Measurements from ENCODE around the gene RALGAPA1.

The RALGAPA1 gene

DNA sequence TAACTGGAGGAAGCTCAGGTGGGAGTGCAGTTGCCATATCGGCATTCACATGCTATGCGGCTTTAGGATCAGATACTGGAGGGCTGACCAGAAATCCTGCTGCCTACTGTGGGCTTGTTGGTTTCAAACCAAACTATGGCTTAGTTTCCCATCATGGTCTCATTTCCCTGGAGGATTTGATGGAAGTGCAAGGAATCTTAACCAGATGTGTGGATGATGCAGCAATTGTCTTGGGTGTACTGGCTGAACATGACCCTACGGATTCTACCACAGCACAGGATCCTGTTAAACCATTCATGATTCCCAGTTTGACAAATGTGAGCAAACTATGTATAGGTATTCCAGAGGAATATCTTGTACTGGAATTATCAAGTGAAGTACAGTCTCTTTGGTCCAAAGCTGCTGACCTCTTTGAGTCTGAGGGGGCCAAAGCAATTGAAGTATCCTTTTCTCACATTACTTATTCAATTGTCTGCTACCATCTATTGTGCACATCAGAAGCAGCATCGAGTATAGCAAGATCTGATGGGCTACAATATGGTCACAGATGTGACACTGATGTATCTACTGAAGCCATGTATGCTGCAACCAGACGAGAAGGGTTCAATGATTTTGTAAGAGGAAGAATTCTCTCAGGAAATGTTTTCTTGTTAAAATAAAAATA, 42.9 kb downstream of the RALGAPA1 start:
- no peaks in the 10 kb centered on the region for H3K4me1 ChIP-seq (ENCODE audit: control insufficient read depth in 1 of 2, insufficient read depth in 1 of 2, low read depth in 1 of 2, low read length in 1 of 2)
- no peaks in the 10 kb centered on the region for H3K9me3 ChIP-seq
- no peak overlapping the region for H3K4me3 ChIP-seq (ENCODE audit: low read depth in 1 of 2, low read length in 1 of 2)
- H3K27ac ChIP-seq: no peak overlapping the region
- no peaks in the 10 kb centered on the region for H3K27me3 ChIP-seq
- H3K36me3 ChIP-seq: no peaks in the 10 kb centered on the region
- TF ChIP-seq, protein P1, sequence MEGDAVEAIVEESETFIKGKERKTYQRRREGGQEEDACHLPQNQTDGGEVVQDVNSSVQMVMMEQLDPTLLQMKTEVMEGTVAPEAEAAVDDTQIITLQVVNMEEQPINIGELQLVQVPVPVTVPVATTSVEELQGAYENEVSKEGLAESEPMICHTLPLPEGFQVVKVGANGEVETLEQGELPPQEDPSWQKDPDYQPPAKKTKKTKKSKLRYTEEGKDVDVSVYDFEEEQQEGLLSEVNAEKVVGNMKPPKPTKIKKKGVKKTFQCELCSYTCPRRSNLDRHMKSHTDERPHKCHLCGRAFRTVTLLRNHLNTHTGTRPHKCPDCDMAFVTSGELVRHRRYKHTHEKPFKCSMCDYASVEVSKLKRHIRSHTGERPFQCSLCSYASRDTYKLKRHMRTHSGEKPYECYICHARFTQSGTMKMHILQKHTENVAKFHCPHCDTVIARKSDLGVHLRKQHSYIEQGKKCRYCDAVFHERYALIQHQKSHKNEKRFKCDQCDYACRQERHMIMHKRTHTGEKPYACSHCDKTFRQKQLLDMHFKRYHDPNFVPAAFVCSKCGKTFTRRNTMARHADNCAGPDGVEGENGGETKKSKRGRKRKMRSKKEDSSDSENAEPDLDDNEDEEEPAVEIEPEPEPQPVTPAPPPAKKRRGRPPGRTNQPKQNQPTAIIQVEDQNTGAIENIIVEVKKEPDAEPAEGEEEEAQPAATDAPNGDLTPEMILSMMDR (IDR thresholded peaks at IDR 0.05): no peak

DNA sequence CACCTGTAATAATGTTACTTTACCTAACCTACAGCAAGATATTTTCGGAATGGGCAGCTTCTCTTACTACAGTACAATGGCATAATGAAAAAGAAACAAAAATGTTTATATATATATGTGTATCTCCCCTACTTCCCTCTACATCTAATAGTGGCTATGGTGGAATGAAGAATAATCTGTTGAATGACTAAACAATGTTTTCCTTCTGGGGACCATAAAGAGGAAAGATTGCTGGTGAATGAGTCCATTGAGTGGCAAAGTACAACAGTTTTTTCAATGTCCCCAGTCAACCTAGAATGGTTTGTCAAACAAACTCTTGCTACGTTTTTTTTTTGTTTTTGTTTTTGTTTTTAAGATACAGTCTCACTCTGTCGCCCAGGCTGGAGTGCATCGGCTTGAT, 47.2 kb downstream of the RALGAPA1 start:
- H3K9me3 ChIP-seq: no peaks in the 10 kb centered on the region
- H3K27ac ChIP-seq: no peak overlapping the region
- H3K36me3 ChIP-seq: no peaks in the 10 kb centered on the region
- H3K4me3 ChIP-seq (ENCODE audit: low read depth in 1 of 2, low read length in 1 of 2): no peak overlapping the region
- H3K27me3 ChIP-seq: no peaks in the 10 kb centered on the region
- H3K4me1 ChIP-seq (ENCODE audit: control insufficient read depth in 1 of 2, insufficient read depth in 1 of 2, low read depth in 1 of 2, low read length in 1 of 2): no peaks in the 10 kb centered on the region
- TF ChIP-seq, protein P1 (IDR thresholded peaks at IDR 0.05): no peak

DNA sequence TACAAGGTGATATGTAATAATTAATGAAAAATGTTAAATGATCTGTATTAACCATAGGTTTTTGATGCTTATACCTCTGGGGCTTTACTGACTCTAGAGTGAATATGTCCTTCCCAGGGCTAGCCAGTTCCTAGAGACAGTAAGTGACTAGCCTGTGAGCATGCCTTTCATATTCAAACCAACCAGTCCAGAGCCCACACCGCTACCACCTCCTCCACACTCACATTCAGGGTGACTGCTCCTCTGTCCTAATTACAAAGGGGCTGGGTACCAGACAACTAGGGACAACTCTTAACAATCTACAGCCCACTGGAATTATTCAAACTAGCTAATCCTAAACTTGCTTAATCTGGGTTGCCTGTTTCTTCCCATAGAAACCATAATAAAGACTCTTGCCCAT, 49.0 kb downstream of the RALGAPA1 start:
- TF ChIP-seq, protein P1 (IDR thresholded peaks at IDR 0.05): no peak
- Histone ChIP-seq H3K27ac (no peak overlapping the region), H3K4me3 (ENCODE audit: low read depth in 1 of 2, low read length in 1 of 2) (no peak overlapping the region), H3K9me3 (no peaks in the 10 kb centered on the region), H3K27me3 (no peaks in the 10 kb centered on the region), H3K4me1 (ENCODE audit: control insufficient read depth in 1 of 2, insufficient read depth in 1 of 2, low read depth in 1 of 2, low read length in 1 of 2) (no peaks in the 10 kb centered on the region), H3K36me3 (peaks cover 8% of the 10 kb centered on the region)

- H3K36me3 ChIP-seq: peaks cover 8% of the 10 kb centered on the region
- H3K9me3 ChIP-seq: no peaks in the 10 kb centered on the region
- no peaks in the 10 kb centered on the region for H3K4me1 ChIP-seq (ENCODE audit: control insufficient read depth in 1 of 2, insufficient read depth in 1 of 2, low read depth in 1 of 2, low read length in 1 of 2)
- H3K27ac ChIP-seq: no peak overlapping the region
- H3K27me3 ChIP-seq: no peaks in the 10 kb centered on the region
- H3K4me3 ChIP-seq (ENCODE audit: low read depth in 1 of 2, low read length in 1 of 2): no peak overlapping the region
- TF ChIP-seq, protein P1 (IDR thresholded peaks at IDR 0.05): no peak
Observed at GRCh38 chr14:35758523-35759129, 50.5 kb downstream of the RALGAPA1 start.

- no peak overlapping the region for H3K4me3 ChIP-seq (ENCODE audit: low read depth in 1 of 2, low read length in 1 of 2)
- H3K9me3 ChIP-seq: no peaks in the 10 kb centered on the region
- H3K27me3 ChIP-seq: no peaks in the 10 kb centered on the region
- TF ChIP-seq, protein P1 (IDR thresholded peaks at IDR 0.05): no peak
- no peak overlapping the region for H3K27ac ChIP-seq
- H3K36me3 ChIP-seq: peaks cover 8% of the 10 kb centered on the region
- H3K4me1 ChIP-seq (ENCODE audit: control insufficient read depth in 1 of 2, insufficient read depth in 1 of 2, low read depth in 1 of 2, low read length in 1 of 2): no peaks in the 10 kb centered on the region
Observed at GRCh38 chr14:35754671-35755070, 54.4 kb downstream of the RALGAPA1 start.

Measured in neutrophil (primary cell).